Hepatocyte (in vitro differentiated cells): ENCODE measurements around the gene CREB5.

ENCODE experiments used
- EZH2 ChIP-seq: fragments of 200-600 bp; sonication (generic); IDR thresholded peaks from 2 replicates; pipeline ENCODE4 v1.6.1; 2016; ENCODE audit warnings: antibody characterized with exemption, mild to moderate bottlenecking, borderline replicate concordance
- EZH2phosphoT487 ChIP-seq: fragments of 200-600 bp; sonication (generic); IDR thresholded peaks from one replicate; pipeline ENCODE4 v1.6.1; 2018; ENCODE audit warnings: antibody characterized with exemption, mild to moderate bottlenecking, low read depth, moderate library complexity; ENCODE audit not compliant: unreplicated experiment, severe bottlenecking
- TF ChIP-seq, protein P1 (sequence below): fragments of 200-600 bp; sonication (generic); IDR thresholded peaks from 2 replicates; pipeline ENCODE4 v1.5.1; 2016; ENCODE audit warnings: antibody characterized with exemption, mild to moderate bottlenecking; ENCODE audit not compliant: poor library complexity

DNA sequence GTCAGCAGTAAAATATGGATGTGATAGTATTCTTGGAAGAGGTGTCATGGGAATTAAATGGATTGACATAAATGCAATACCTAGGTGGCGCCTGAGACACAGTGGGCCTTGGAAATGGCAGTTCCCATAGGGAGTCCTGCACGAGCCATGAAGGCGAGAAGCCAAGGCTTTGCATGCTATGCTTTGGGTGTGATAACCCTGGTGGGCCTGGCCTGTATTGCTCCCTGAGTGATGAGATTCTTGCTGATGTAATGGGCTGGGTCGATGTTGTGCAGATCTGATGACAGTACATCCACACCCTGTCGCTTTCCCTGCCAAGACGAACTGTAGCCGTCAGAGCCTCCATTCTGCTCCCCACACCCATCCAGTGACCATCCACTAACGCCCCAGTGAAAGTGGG, 46.4 kb downstream of the CREB5 start:
- TF ChIP-seq, protein P1, sequence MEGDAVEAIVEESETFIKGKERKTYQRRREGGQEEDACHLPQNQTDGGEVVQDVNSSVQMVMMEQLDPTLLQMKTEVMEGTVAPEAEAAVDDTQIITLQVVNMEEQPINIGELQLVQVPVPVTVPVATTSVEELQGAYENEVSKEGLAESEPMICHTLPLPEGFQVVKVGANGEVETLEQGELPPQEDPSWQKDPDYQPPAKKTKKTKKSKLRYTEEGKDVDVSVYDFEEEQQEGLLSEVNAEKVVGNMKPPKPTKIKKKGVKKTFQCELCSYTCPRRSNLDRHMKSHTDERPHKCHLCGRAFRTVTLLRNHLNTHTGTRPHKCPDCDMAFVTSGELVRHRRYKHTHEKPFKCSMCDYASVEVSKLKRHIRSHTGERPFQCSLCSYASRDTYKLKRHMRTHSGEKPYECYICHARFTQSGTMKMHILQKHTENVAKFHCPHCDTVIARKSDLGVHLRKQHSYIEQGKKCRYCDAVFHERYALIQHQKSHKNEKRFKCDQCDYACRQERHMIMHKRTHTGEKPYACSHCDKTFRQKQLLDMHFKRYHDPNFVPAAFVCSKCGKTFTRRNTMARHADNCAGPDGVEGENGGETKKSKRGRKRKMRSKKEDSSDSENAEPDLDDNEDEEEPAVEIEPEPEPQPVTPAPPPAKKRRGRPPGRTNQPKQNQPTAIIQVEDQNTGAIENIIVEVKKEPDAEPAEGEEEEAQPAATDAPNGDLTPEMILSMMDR, result no peak
- TF ChIP-seq EZH2 (no peak), EZH2phosphoT487 (no peak)
